Keratinocyte (primary cell): ENCODE results near the gene NHSL2. TPM values are rescaled to one million over a fixed set of nuclear protein-coding genes. Genes with fewer than 3 reads are reported as not detected.

Experiments used
- DNase-seq: peaks from one replicate; pipeline ENCODE4 v3.0.0-alpha.2; 2011; ENCODE audit warnings: low read depth, missing footprints, low spot score
- FAIRE-seq: peaks from 2 replicates; lab custom pipeline; 2011; peaks lifted over from hg19 to GRCh38; lab: Jason Lieb, UNC
- H2AFZ ChIP-seq: 2 replicates; pipeline ENCODE4 v1.6.0; 2012; ENCODE audit warnings: low read length, control low read depth, inconsistent platforms; ENCODE audit not compliant: control insufficient read depth
- H3K27ac ChIP-seq: 2 replicates; pipeline ENCODE4 v1.5.1; 2011; ENCODE audit warnings: low read length; ENCODE audit not compliant: control insufficient read depth, insufficient read depth
- H3K27me3 ChIP-seq: 3 replicates; pipeline ENCODE4 v1.6.0; 2011; ENCODE audit warnings: low read length; ENCODE audit not compliant: control insufficient read depth, insufficient read depth; ENCODE audit errors: extremely low read depth
- H3K36me3 ChIP-seq, 2 experiments: 2 replicates in 1 of 2; 3 replicates in 1 of 2; pipeline ENCODE4 v1.5.1; 2011; ENCODE audit warnings: low read length in 2 of 2, mild to moderate bottlenecking in 1 of 2; ENCODE audit not compliant: control insufficient read depth in 2 of 2, insufficient read depth in 2 of 2; ENCODE audit errors: extremely low read depth in 1 of 2
- H3K4me1 ChIP-seq: 3 replicates; pipeline ENCODE4 v1.5.1; 2011; ENCODE audit warnings: low read length; ENCODE audit not compliant: control insufficient read depth, insufficient read depth; ENCODE audit errors: extremely low read depth
- H3K4me2 ChIP-seq: 3 replicates; pipeline ENCODE4 v1.6.0; 2011; ENCODE audit warnings: low read depth, low read length; ENCODE audit not compliant: control insufficient read depth, insufficient read depth; ENCODE audit errors: extremely low read depth
- H3K4me3 ChIP-seq, 3 experiments: fragments of 200-600 bp in 1 of 3; sonication (generic) in 1 of 3; 2 replicates in 2 of 3; 3 replicates in 1 of 3; pipeline ENCODE4 v1.5.1; 2011 to 2016; ENCODE audit warnings: low read length in 3 of 3, mild to moderate bottlenecking in 3 of 3, control low read depth in 2 of 3, inconsistent platforms in 1 of 3, low read depth in 1 of 3, mixed read lengths in 1 of 3, mixed run types in 1 of 3, moderate library complexity in 1 of 3; ENCODE audit not compliant: control insufficient read depth in 2 of 3, insufficient read depth in 2 of 3; ENCODE audit errors: extremely low read depth in 1 of 3
- H3K79me2 ChIP-seq: 2 replicates; pipeline ENCODE4 v1.6.0; 2012; ENCODE audit warnings: low read length; ENCODE audit not compliant: control insufficient read depth, insufficient read depth
- H3K9ac ChIP-seq: 3 replicates; pipeline ENCODE4 v1.6.0; 2011; ENCODE audit warnings: low read length; ENCODE audit not compliant: control insufficient read depth, insufficient read depth; ENCODE audit errors: extremely low read depth
- H3K9me1 ChIP-seq: 3 replicates; pipeline ENCODE4 v1.6.0; 2011; ENCODE audit warnings: low read length; ENCODE audit not compliant: control insufficient read depth, insufficient read depth; ENCODE audit errors: extremely low read depth
- H3K9me3 ChIP-seq: 2 replicates; pipeline ENCODE4 v1.5.1; 2012; ENCODE audit warnings: low read depth, low read length; ENCODE audit not compliant: control insufficient read depth
- H4K20me1 ChIP-seq: 3 replicates; pipeline ENCODE4 v1.6.0; 2011; ENCODE audit warnings: low read length; ENCODE audit not compliant: control insufficient read depth, insufficient read depth; ENCODE audit errors: extremely low read depth
- EZH2 ChIP-seq: IDR thresholded peaks from one replicate; pipeline ENCODE4 v1.6.1; 2012; ENCODE audit warnings: inconsistent platforms, mild to moderate bottlenecking, low read length, moderate library complexity
- dilution Hi-C: fragments of 300-500 bp; cut with MboI; formaldehyde crosslinking; loops from one replicate; pipeline ENCODE4 v1.7.0; 2020; ENCODE audit warnings: low sequenced_read_pairs; ENCODE audit not compliant: extremely low pct_ligation_motif_present
- polyA plus RNA-seq, 5 experiments: library from polyadenylated mRNA; depleted of rRNA in 3 of 5; stranded (reverse) in 3 of 5; stranded (forward) in 1 of 5; unstranded in 1 of 5; fragments of >200 nt; gene quantifications; 1 replicate in 1 of 5; 2 replicates in 3 of 5; 3 replicates in 1 of 5; pipeline versions ENCODE4 v1.2.1 to v1.2.3, GENCODE V29; 2011 to 2012; ENCODE audit warnings: missing spikeins in 2 of 5, low read depth in 1 of 5, low replicate concordance in 1 of 5
- TF ChIP-seq, protein P1 (sequence below), 3 experiments: IDR thresholded peaks in 1 of 3; conservative IDR thresholded peaks in 1 of 3; optimal IDR thresholded peaks in 1 of 3; 2 replicates in 2 of 3; 3 replicates in 1 of 3; pipeline versions ENCODE3 to v1.5.1; 2011; ENCODE audit warnings: low read length in 3 of 3, mild to moderate bottlenecking in 3 of 3, moderate library complexity in 2 of 3, control low read depth in 1 of 3, inconsistent platforms in 1 of 3; ENCODE audit not compliant: insufficient read depth in 2 of 3; ENCODE audit errors: extremely low read depth in 1 of 3

The NHSL2 gene
- polyA plus RNA-seq, 1 donor (not counting 4 experiments of a cell fraction or from before 2014, with no cell fraction given) = 0.04 TPM

DNA sequence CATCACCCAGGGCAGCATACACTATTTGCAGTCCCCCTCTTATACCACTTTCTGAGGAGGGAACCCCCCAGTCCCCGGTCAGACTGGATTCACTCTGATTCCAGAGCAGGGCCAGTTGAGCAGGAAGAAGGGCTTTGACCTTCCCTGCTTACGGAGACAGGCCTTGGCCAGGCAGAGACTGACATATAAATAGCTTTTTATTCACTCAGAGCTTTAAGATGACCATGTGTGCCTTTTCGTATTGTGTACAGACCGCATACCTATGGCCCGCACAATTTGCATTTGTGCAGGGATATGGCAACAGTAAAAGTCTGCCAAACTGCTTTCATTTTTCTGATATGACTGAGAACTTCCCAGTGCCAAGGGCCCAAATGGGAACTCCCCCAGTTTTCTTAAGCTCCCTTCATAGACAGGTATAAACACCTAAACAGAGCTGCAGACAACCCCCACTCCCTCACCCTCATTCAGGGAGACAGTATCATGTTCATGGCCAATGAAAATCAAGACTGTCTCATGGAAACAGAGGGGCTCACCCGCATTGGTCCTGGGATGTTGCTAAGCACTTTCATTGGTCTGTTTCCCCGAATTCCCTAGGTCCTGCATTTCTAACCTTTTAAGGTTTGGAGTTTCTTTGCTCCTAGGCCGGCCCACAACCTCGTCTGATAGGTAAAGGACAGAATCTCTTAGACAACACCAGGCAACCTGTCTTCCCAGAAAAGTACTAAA, 135.1 kb downstream of the NHSL2 start:
- Histone ChIP-seq H3K27me3 (peaks cover 25% of the 10 kb centered on the region), H3K9ac (peak overlapping the region; percentile 6), H3K4me2 (no peak overlapping the region), H3K27ac (no peak overlapping the region), H2AFZ (no peak overlapping the region), H3K4me3 (no peak overlapping the region), H3K36me3 (no peaks in the 10 kb centered on the region), H3K79me2 (no peaks in the 10 kb centered on the region), H4K20me1 (no peaks in the 10 kb centered on the region), H3K9me1 (no peaks in the 10 kb centered on the region), H3K9me3 (no peaks in the 10 kb centered on the region), H3K4me1 (no peaks in the 10 kb centered on the region)
- TF ChIP-seq EZH2 = no peak
- TF ChIP-seq, protein P1, sequence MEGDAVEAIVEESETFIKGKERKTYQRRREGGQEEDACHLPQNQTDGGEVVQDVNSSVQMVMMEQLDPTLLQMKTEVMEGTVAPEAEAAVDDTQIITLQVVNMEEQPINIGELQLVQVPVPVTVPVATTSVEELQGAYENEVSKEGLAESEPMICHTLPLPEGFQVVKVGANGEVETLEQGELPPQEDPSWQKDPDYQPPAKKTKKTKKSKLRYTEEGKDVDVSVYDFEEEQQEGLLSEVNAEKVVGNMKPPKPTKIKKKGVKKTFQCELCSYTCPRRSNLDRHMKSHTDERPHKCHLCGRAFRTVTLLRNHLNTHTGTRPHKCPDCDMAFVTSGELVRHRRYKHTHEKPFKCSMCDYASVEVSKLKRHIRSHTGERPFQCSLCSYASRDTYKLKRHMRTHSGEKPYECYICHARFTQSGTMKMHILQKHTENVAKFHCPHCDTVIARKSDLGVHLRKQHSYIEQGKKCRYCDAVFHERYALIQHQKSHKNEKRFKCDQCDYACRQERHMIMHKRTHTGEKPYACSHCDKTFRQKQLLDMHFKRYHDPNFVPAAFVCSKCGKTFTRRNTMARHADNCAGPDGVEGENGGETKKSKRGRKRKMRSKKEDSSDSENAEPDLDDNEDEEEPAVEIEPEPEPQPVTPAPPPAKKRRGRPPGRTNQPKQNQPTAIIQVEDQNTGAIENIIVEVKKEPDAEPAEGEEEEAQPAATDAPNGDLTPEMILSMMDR (optimal IDR thresholded peaks at IDR 0.05 in 1 of 3, IDR thresholded peaks at IDR 0.05 in 1 of 3, conservative IDR thresholded peaks at IDR 0.05 in 1 of 3; ENCODE audit: extremely low read depth in 1 of 3, insufficient read depth in 2 of 3, low read length in 3 of 3) = no peak
- FAIRE-seq (no peak), DNase-seq (no peak)
- dilution Hi-C loops = no loop called here

DNA sequence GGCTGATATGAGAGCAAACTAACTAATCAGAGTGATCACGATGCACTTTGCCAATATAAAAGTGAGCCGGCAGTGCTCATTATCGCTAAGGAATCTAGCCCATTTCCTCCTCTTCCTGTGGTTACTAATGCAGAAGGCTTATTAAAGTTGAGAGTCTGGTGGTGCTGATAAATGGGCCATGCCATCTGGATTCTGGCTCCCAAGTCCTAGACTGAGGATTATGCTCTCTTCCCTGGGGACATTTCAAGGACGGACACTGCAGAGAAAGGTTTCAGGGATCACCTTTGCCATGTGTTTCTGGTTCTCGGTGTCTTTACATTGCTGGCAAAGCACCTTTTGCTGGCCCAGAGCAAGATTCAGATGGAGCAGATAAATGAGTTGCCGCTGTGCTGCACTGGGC, 135.8 kb downstream of the NHSL2 start:
- Histone ChIP-seq H3K4me1 (no peaks in the 10 kb centered on the region), H3K9me1 (no peaks in the 10 kb centered on the region), H3K9me3 (no peaks in the 10 kb centered on the region), H3K27me3 (peaks cover 25% of the 10 kb centered on the region), H3K79me2 (no peaks in the 10 kb centered on the region), H2AFZ (no peak overlapping the region), H3K9ac (no peak overlapping the region), H4K20me1 (no peaks in the 10 kb centered on the region), H3K36me3 (no peaks in the 10 kb centered on the region), H3K27ac (no peak overlapping the region), H3K4me2 (no peak overlapping the region), H3K4me3 (no peak overlapping the region)
- no peak for DNase-seq
- dilution Hi-C loops = no loop called here
- TF ChIP-seq EZH2 = no peak
- TF ChIP-seq, protein P1 (optimal IDR thresholded peaks at IDR 0.05 in 1 of 3, IDR thresholded peaks at IDR 0.05 in 1 of 3, conservative IDR thresholded peaks at IDR 0.05 in 1 of 3; ENCODE audit: extremely low read depth in 1 of 3, insufficient read depth in 2 of 3, low read length in 3 of 3) = no peak
- no peak for FAIRE-seq
